NCI-H128 (cell line): ENCODE data around the gene USP9X.
A peak's percentile ranks its signal among the peaks of the same experiment; 100 is the strongest.
"Not testable (repeated sequence)": the region's sequence is repeated elsewhere in the genome, so short reads cannot be mapped to it uniquely, and the experiment has no call there.

Source experiments
- DNase-seq: peaks from one replicate; lab custom pipeline; 2025; ENCODE audit not compliant: unreplicated experiment; lab: John Stamatoyannopoulos, UW

The USP9X gene, protein sequence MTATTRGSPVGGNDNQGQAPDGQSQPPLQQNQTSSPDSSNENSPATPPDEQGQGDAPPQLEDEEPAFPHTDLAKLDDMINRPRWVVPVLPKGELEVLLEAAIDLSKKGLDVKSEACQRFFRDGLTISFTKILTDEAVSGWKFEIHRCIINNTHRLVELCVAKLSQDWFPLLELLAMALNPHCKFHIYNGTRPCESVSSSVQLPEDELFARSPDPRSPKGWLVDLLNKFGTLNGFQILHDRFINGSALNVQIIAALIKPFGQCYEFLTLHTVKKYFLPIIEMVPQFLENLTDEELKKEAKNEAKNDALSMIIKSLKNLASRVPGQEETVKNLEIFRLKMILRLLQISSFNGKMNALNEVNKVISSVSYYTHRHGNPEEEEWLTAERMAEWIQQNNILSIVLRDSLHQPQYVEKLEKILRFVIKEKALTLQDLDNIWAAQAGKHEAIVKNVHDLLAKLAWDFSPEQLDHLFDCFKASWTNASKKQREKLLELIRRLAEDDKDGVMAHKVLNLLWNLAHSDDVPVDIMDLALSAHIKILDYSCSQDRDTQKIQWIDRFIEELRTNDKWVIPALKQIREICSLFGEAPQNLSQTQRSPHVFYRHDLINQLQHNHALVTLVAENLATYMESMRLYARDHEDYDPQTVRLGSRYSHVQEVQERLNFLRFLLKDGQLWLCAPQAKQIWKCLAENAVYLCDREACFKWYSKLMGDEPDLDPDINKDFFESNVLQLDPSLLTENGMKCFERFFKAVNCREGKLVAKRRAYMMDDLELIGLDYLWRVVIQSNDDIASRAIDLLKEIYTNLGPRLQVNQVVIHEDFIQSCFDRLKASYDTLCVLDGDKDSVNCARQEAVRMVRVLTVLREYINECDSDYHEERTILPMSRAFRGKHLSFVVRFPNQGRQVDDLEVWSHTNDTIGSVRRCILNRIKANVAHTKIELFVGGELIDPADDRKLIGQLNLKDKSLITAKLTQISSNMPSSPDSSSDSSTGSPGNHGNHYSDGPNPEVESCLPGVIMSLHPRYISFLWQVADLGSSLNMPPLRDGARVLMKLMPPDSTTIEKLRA (N-terminal part only)

DNA sequence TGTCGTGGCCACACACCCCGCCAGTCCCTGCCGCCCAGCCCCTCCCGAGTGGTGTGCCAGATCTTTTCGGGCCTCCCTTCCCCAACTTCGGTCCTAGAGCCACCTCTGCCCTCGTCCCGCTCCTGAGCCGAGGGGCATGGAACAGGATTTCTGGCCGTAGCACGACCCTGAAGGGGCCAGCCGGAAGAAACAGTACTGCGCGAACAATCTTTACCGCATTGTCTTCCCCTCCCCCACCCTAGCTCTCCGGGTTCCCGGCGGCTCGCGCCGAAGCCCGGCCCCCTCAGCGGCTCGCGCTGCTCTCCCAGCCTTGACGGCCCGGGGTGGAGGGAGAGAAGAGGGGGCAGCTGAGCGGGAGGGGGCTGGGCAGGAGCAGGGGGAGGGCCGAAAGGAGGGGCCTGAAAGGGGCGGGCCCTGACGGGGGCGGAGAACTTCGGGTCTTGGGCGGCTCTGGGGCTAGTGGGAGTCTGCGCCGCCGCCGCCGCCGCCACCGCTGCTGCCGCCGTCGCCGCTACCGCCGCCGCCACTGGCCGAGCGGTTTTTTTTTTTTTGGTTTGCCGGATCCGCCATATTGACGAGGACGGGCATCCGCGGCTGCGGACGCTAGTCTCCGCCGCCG, at the start of gene USP9X:
Gene USP9X, plus strand, starts transcription at position 553 of the 619 bp plus-strand sequence. CDS start 38,184 bp downstream, outside the sequence.
- DNase-seq = peak; percentile 70

DNA sequence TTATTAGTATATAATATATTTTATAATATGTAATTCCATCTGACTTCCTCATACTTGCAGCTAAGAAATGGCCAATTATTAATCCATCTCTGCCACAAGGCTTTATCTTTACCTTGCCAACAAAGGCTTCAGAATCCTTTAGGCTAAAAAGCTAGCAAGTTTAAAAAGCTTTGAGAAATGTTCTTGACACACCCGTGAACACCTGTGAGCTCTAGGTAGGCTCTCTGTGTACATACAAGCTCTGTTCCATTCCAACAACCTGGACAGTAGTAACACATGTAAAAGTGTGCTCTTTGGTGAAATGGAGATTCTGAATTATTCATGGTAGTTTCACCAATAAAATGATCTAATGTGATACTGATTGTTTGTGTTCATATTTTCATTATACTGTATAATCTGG, 49.7 kb upstream of the USP9X start:
- no peak for DNase-seq

DNA sequence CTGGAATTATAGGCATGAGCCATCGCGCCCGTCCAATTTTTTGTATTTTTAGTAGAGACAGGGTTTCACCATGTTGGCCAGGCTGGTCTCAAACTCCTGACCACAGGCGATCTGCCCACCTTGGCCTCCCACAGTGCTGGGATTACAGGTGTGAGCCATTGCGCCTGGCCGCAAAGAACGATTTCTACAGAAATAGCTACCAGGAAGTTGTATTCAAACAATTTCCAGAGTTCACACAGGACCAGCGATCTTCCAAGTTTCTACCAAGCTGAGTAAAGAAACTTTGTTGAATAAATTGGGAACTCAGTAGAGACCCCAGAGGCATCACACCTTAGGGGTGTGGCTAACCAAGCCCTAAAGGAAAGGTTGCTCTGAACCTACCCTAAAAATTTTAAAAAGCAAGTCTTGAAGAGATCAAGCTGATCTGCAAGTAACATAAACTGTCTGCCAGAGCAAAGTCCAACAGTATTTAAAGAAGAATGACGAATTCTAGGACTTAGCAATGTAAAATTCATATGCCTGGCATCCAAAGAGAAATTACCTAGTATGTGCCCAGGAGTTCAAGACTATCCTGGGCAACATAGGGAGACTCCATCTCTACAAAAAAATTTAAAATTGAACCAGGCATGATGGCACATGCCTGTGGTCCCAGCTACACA, 48.4 kb upstream of the USP9X start:
- DNase-seq = no peak

DNA sequence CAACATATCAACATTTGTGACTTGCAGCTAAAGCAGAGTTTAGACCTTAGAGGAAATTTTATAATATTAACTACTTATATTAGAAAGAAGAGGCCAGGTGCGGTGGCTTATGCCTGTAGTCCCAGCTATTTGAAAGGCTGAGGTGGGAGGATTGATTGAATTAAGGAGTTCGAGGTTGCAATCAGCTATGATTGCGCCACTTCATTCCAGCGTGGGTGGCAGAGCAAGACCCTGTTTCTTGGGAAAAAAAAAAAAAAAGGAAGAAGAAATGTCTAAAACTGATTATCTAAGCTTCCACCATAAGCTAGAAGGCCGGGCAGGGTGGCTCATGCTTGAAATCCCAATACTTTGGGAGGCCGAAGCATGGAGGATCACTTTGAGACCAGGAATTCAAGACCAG, 42.0 kb upstream of the USP9X start:
- no peak for DNase-seq

DNA sequence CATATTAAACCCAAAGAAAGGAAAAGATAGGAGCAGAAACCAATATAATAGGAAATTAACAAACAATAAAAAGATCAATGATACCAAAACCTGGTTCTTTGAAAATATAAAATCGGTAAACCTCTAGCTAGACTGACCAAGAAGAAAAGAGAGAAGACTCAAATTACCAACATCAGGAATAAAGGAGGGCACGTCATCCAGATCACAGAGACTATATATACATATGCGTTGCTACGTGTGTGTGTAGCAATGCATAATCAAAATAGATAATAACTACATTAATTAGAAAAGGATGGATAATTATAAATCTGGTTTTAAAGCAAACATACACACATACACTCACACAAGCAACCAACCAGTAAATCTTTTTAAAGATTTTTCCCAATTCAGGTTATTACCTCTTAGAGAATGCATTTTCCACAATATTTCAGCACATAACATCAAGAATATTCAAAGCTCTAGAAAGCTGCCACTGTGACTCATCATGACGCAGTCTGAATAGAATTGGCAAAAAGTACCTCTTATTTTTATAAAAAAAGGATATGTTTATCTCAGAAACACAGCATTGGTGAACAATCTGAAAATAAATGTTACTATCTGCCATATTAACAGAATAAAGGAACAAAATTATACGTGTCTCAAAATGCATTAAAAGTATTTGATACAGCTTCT, 41.4 kb upstream of the USP9X start:
- no peak for DNase-seq

DNA sequence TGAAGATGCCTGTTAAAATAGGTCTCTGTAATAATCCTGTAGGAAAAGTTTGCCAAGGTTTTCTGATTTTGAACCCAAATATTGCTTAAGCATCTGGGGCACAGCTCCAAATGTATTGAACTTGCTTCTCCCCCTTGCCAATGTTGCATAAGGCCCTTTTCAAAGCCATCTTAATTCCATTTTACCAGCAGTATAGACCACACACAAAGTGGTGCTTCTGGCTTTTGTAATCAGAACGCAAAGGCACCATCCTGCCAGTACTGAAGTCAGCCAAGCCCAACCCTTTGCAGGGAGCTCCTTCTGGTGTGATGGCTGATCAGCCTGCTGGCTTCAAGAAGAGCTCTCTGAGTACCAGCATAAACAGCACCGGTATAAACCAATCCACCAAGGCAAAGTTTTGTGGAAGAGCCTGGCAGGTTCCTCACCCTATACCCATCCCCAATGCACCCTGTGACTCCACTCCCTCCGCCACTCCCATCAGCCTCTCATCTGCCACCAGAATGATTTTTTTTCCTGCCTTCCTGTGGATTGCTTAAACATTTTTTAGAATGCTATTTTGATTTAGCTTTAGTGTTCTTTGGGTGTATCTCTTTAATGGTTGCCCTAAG, 39.2 kb upstream of the USP9X start:
- DNase-seq = no peak

DNA sequence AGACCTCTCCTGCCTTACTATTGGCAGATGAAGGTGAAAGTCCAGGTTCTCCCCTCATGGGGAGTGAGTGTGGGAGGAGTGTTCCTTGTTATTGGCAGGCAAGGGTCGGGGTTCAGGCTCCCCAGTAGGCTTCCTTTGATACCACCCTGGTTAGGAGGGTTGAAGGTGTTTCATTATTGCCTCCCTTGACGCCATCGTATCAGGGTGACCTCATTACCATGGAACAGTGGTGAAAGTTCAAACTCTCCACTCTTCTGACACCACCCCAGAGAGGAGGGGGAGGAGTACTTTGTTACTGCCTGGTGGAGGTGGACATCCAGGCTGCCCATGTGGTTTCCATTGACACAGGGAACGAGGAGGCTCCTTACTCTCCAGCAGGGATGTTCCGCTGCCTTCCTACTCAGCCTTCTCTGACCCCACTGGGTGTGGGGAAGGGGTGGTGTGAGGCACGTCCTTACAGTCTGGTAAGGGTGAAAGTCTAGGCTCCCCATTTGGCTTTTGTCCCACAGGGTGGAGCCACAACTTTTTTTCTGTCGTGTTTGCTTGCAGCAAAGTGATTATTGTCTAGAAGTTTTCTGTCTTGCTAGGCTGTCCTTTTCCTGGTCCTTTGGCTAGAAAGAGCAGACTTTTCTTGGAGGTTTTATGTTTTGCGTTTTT, 37.2 kb upstream of the USP9X start:
- no peak for DNase-seq

DNA sequence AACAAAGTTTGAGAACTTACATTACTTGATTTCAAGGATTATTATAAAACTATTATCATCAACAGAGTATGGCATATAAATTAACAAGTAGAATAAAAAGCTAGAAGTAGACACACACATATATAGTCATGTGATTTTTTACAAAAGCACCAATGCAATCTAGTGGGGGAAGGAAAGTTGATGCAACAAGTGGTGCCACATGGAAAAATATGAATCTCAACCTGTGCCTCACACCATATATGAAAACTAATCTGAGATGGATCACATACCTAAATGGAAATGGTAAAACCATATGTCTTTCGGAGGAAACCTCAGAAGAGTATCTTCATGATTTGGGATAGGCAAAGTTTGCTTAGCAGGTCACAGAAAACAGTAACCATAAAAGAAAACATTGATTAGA, 34.9 kb upstream of the USP9X start:
- DNase-seq = no peak

DNA sequence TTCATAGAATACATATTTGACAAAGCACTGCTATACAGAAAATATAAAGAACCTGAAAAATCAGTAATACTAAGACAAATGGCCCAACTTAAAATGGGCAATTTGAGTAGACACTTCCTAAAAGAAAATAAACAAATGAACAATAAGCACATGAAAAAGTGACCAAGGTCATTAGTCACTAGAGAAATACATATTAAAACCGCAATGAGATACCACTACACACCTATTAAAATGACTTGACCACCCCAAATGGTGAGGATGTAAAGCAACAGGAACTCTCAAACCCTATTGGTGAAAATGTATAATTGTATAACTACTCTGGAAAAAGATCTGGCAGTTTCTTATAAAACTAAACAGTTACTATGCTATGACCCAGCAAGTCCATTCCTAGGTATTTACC, 34.0 kb upstream of the USP9X start:
- no peak for DNase-seq

DNA sequence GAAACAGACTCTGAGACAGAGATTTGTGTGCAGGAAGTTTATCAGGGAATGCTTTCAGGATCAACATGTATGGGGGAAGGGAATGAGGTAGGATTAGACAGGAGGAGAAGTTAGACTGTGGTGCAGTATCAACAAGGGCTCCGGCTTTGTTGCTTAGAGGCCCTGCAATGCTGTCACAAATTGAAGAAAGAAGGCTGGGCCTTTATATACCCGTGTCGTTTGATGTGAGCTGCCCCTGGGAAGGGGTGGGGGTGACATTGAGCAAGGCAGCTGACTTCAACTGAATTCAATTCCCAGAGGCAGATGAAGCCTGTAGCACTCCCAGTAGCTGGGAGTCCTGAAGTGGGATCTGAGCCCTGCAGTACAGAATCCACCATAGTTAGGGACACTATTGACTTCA, 29.5 kb upstream of the USP9X start:
- no peak for DNase-seq

DNA sequence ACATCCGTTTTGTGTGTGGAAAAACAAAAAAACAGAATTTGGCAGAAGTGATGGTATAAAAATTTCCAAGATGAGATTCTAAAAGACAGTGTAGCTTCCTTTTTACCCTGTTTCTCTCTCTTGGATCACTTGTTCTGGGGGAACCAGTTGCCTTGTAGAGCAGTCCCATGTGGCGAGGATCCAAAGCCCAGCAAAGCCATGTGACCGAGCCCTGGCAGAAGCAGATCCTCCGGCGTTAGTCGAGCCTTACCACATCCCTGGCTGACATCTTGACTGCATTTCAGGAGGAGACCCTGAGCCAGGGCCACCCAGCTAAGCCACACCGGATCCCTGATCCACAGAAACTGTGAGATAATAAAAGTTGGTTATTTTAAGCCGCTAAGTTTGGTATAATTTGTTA, 22.0 kb upstream of the USP9X start:
- not testable (repeated sequence) for DNase-seq

DNA sequence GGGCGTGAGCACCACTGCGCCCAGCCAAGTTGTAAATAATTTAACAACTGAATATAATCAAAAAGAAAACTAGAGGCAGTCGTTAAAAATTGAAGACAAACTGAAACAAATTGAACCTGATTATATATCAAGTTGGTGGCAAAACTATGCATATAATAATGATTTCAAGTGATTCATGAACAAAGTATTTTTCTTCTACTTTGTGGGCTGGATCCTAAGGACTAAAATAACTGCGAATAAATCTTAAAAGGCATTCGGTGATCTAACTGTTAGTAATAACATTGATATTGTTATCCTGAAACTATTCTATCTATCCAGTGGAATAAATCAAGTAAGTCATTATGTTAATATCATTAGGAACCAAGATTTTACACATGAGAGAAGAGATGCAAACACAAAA, 21.2 kb upstream of the USP9X start:
- no peak for DNase-seq

DNA sequence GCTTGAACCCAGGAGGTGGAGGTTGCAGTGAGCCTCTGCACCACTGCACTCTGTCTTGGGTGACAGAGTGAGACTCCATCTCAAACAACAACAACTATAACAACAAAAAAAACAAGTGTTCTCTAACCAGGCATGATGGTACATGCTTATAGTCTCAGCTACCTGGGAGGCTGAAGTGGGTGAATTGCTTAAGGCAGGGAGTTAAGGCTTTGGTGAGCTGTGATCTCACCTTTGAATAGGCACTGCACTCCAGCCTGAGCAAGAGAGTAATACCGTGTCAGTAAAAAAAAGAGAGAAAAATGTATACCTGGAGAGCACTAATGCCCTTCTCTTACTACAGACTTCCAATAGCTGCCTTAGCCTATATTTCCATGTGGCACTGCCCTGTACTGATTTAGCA, 18.9 kb upstream of the USP9X start:
- DNase-seq = no peak

DNA sequence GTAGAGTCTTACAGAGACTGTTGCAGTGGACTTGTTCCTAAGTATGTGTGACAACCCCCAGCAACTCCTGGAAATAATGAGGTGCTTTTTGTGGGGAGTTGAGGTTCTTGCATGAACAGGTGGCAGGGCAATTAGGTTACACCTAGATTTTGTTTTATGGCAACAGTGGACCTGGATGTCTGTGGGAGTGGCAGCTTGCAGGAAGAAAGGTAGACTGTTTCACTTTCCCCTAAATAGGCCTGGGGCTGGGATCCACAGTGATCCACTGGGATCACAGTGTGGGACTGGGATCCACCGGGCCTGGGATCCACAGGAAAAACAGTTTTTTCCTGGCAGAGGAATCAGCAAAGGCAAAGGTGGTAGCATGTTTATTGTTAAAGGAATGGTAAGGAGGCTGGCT, 18.3 kb upstream of the USP9X start:
- DNase-seq = no peak

DNA sequence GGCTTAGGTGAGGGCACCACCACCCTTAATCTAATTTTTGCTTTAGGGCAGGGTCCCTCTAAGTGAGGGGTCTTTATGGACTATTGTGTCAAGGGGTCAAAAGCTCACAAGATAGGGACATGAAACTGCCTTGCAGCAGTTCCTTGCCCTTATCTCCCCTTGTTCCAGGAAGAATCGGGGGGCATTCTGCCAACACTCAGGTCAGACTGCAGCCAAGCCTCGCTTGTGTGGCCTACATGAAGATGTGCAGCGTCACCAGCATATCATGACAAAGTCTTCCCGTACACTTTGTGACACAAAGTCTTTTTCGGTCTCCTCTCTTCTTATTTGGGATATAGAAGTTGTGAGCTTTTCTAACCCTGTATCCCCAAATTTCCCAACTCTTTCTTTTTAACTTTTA, 17.5 kb upstream of the USP9X start:
- DNase-seq = no peak

DNA sequence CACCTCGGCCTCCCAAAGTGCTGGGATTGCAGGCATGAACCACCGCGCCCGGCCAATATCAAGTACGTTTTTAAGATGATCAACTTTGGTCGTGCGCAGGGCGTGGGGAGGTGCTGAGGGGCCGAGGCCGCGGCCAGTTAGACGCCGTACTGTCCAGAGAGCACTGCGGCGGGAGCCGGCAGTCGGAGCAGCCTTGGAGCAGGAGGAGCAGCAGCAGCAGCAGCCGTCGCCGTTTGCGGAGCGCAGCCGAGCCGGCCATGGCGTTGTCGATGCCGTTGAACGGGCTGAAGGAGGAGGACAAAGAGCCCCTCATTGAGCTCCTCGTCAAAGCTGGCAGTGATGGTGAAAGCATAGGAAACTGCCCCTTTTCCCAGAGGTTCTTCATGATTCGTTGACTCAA, 8.5 kb upstream of the USP9X start:
- DNase-seq = no peak

DNA sequence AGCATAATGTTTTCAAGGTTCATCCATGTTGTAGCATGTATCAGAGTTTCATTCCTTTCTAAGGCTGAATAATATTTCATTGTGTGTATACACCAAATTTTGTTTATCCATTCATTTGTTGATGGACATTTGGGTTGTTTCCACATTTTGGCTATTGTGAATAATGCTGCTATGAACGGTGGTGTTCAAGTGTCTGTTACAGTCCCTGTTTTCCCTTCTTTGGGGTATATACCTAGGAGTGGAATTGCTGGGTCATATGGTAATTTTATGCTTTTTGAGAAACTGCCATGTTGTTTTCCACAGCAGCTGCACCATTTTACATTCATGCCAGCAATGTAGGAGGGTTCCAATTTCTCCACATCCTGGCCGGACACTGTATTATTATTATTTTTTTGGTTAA, 3.4 kb upstream of the USP9X start:
- DNase-seq = no peak

DNA sequence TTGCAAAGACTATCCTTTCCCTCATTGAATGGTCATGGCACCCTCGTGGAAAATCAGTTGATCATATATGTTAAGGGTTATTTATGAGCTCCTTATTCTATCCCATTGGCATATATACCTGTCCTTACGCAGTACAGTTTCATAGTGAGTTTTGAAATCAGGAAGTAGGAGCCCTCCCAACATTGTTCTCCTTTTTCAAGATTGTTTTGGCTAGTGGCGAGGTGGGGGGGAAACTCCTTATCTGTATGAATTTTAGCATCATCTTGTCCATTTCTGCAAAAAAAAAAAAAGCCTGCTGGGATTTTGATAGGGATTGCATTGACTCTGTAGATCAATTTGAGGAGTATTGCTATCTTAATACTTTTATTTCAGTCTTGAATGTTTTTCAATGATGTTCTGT, 2.5 kb upstream of the USP9X start:
- no peak for DNase-seq
